Measurements from ENCODE around the gene TMEM238L. TPM values are rescaled to one million over a fixed set of nuclear protein-coding genes. Genes with fewer than 3 reads are reported as not detected.
"Not testable (repeated sequence)": the region's sequence is repeated elsewhere in the genome, so short reads cannot be mapped to it uniquely, and the experiment has no call there.

The TMEM238L gene
- total RNA-seq (not detected), polyA plus RNA-seq (under 1 TPM in 1 of 3 donors, not detected in 2; 0.65 TPM), total RNA-seq (0 reads per million in 6 experiments)

GRCh38 chr17:10803830-10804475 is at the start of gene TMEM238L:
TMEM238L (minus strand) TSS chr17:10804099; CDS start chr17:10803963, 136 bp downstream.
- H3K9me3 Mint-ChIP-seq, result no peaks in the 10 kb centered on the region
- H3K4me3 Mint-ChIP-seq, result no peak within 1 kb of the TSS
- no peaks in the 10 kb centered on the region for H3K36me3 Mint-ChIP-seq
- no peak for ATAC-seq
- H3K27ac Mint-ChIP-seq, result peak within 1 kb of the TSS in 1 of 10 donors; percentile 75
- POLR2A ChIA-PET, result no interaction called here
- no peak for DNase-seq
- H3K4me1 Mint-ChIP-seq, result no peaks in the 10 kb centered on the region
- H3K27me3 Mint-ChIP-seq, result peaks cover 0 to 3% (median 0%) of the 10 kb centered on the region in 5 donors

- DNase-seq, H3K4me1 Mint-ChIP-seq, POLR2A ChIA-PET, H3K36me3 Mint-ChIP-seq, H3K9me3 Mint-ChIP-seq, H3K4me3 Mint-ChIP-seq, ATAC-seq: not testable (repeated sequence)
- H3K27ac Mint-ChIP-seq, result peak overlapping the region in 1 of 10 donors; percentile 68
- H3K27me3 Mint-ChIP-seq, result peaks cover 0 to 12% (median 8%) of the 10 kb centered on the region in 5 donors
Measured at GRCh38 chr17:10846636-10847035, 42.7 kb upstream of the TMEM238L start.

- Mint-ChIP-seq H3K9me3 (peaks cover 0 to 2% (median 0%) of the 10 kb centered on the region in 9 donors), H3K4me1 (peaks cover 5 to 10% (median 8%) of the 10 kb centered on the region in 4 donors), H3K4me3 (peak overlapping the region; percentile 78 to 93 (median 84)), H3K27ac (peak overlapping the region in 2 of 10 donors; percentile 60 to 66), H3K27me3 (peaks cover 0 to 12% (median 6%) of the 10 kb centered on the region in 5 donors), H3K36me3 (no peaks in the 10 kb centered on the region)
- ATAC-seq (no peak), DNase-seq (no peak)
- POLR2A ChIA-PET, result interaction anchor here (0.7 to 0.8 kb wide), 2 partner anchors 108 to 199 kb away, joined by 3 to 4 read pairs; no protein-coding TSS in a partner anchor
Measured at GRCh38 chr17:10845388-10845751, 41.5 kb upstream of the TMEM238L start.

- ATAC-seq, result peak; percentile 92 to 99
- peaks cover 0 to 2% (median 0%) of the 10 kb centered on the region in 9 donors for H3K9me3 Mint-ChIP-seq
- DNase-seq, result peak; percentile 54 to 83 (median 64)
- peaks cover 0 to 11% (median 5%) of the 10 kb centered on the region in 5 donors for H3K27me3 Mint-ChIP-seq
- POLR2A ChIA-PET, result interaction anchor here (0.8 kb wide), 1 partner anchor 198 kb away, joined by 3 read pairs; no protein-coding TSS in a partner anchor
- H3K36me3 Mint-ChIP-seq, result no peaks in the 10 kb centered on the region
- peak overlapping the region; percentile 78 to 93 (median 84) for H3K4me3 Mint-ChIP-seq
- H3K27ac Mint-ChIP-seq, result peak overlapping the region in 5 of 10 donors; percentile 5 to 71 (median 60)
- H3K4me1 Mint-ChIP-seq, result peaks cover 5 to 10% (median 8%) of the 10 kb centered on the region in 4 donors
Measured at GRCh38 chr17:10844621-10845387, 40.9 kb upstream of the TMEM238L start.

- Mint-ChIP-seq H3K9me3 (peaks cover 0 to 2% (median 0%) of the 10 kb centered on the region in 9 donors), H3K36me3 (no peaks in the 10 kb centered on the region), H3K27me3 (peaks cover 0 to 5% (median 3%) of the 10 kb centered on the region in 5 donors), H3K4me3 (peak overlapping the region in 7 of 10 donors; percentile 21 to 64 (median 50)), H3K4me1 (peaks cover 5 to 10% (median 8%) of the 10 kb centered on the region in 4 donors), H3K27ac (peak overlapping the region in 1 of 10 donors; percentile 25)
- ATAC-seq (no peak), DNase-seq (no peak)
- POLR2A ChIA-PET, result no interaction called here
Measured at GRCh38 chr17:10843811-10844210, 39.9 kb upstream of the TMEM238L start.

GRCh38 chr17:10842658-10843057 is 38.8 kb upstream of the TMEM238L start:
- H3K27me3 Mint-ChIP-seq, result peaks cover 0 to 5% (median 3%) of the 10 kb centered on the region in 5 donors
- peaks cover 0 to 2% (median 0%) of the 10 kb centered on the region in 9 donors for H3K9me3 Mint-ChIP-seq
- peak overlapping the region in 1 of 10 donors; percentile 75 for H3K27ac Mint-ChIP-seq
- POLR2A ChIA-PET, result no interaction called here
- peaks cover 7 to 10% (median 8%) of the 10 kb centered on the region in 4 donors for H3K4me1 Mint-ChIP-seq
- DNase-seq, result no peak
- no peak overlapping the region for H3K4me3 Mint-ChIP-seq
- no peaks in the 10 kb centered on the region for H3K36me3 Mint-ChIP-seq
- ATAC-seq, result no peak

- ATAC-seq, result no peak
- H3K27ac Mint-ChIP-seq, result no peak overlapping the region
- H3K9me3 Mint-ChIP-seq, result no peaks in the 10 kb centered on the region
- no peaks in the 10 kb centered on the region for H3K36me3 Mint-ChIP-seq
- no peak overlapping the region for H3K4me3 Mint-ChIP-seq
- POLR2A ChIA-PET, result no interaction called here
- no peaks in the 10 kb centered on the region for H3K27me3 Mint-ChIP-seq
- peaks cover 0 to 2% (median 0%) of the 10 kb centered on the region in 4 donors for H3K4me1 Mint-ChIP-seq
- DNase-seq, result no peak
Measured at GRCh38 chr17:10838682-10839081, 34.8 kb upstream of the TMEM238L start.

- Mint-ChIP-seq H3K27me3 (no peaks in the 10 kb centered on the region), H3K4me1 (peaks cover 0 to 2% (median 0%) of the 10 kb centered on the region in 4 donors), H3K4me3 (no peak within 1 kb of the TSS), H3K9me3 (no peaks in the 10 kb centered on the region), H3K27ac (peak within 1 kb of the TSS in 2 of 10 donors; percentile 27 to 38), H3K36me3 (no peaks in the 10 kb centered on the region)
- ATAC-seq (no peak), DNase-seq (no peak)
- POLR2A ChIA-PET, result no interaction called here
Measured at GRCh38 chr17:10837921-10838320, 34.0 kb upstream of the TMEM238L start, which contains the start of gene PIRT. PIRT (minus strand) TSS chr17:10838087; CDS start chr17:10825645, 12,442 bp downstream.

- DNase-seq (no peak), ATAC-seq (no peak)
- peaks cover 0 to 2% (median 0%) of the 10 kb centered on the region in 4 donors for H3K4me1 Mint-ChIP-seq
- H3K4me3 Mint-ChIP-seq, result no peak overlapping the region
- no peaks in the 10 kb centered on the region for H3K36me3 Mint-ChIP-seq
- H3K27ac Mint-ChIP-seq, result no peak overlapping the region
- H3K9me3 Mint-ChIP-seq, result no peaks in the 10 kb centered on the region
- POLR2A ChIA-PET, result no interaction called here
- H3K27me3 Mint-ChIP-seq, result no peaks in the 10 kb centered on the region
Measured at GRCh38 chr17:10836966-10837590, 33.2 kb upstream of the TMEM238L start.

- H3K4me1 Mint-ChIP-seq, result peaks cover 0 to 2% (median 0%) of the 10 kb centered on the region in 4 donors
- POLR2A ChIA-PET, result no interaction called here
Measured at GRCh38 chr17:10836145-10836544, 32.2 kb upstream of the TMEM238L start.

GRCh38 chr17:10831696-10832095 is 27.8 kb upstream of the TMEM238L start:
- POLR2A ChIA-PET, result no interaction called here
- ATAC-seq (no peak), DNase-seq (no peak)
- H3K4me1 Mint-ChIP-seq, result no peaks in the 10 kb centered on the region
- H3K9me3 Mint-ChIP-seq, result no peaks in the 10 kb centered on the region
- H3K27ac Mint-ChIP-seq, result no peak overlapping the region
- no peak overlapping the region for H3K4me3 Mint-ChIP-seq
- peaks cover 0 to 3% (median 0%) of the 10 kb centered on the region in 5 donors for H3K27me3 Mint-ChIP-seq
- H3K36me3 Mint-ChIP-seq, result no peaks in the 10 kb centered on the region

More at GRCh38 chr17:10836145-10836544, 32.2 kb upstream of the TMEM238L start:
- Mint-ChIP-seq H3K27ac (no peak overlapping the region), H3K4me3 (no peak overlapping the region), H3K9me3 (no peaks in the 10 kb centered on the region), H3K27me3 (no peaks in the 10 kb centered on the region), H3K36me3 (no peaks in the 10 kb centered on the region)
- no peak for ATAC-seq
- DNase-seq, result no peak

- no peaks in the 10 kb centered on the region for H3K9me3 Mint-ChIP-seq
- POLR2A ChIA-PET, result no interaction called here
- no peak overlapping the region for H3K4me3 Mint-ChIP-seq
- DNase-seq (no peak), ATAC-seq (no peak)
- H3K27ac Mint-ChIP-seq, result peak overlapping the region in 2 of 10 donors; percentile 4 to 24
- peaks cover 0 to 10% (median 0%) of the 10 kb centered on the region in 5 donors for H3K27me3 Mint-ChIP-seq
- no peaks in the 10 kb centered on the region for H3K4me1 Mint-ChIP-seq
- H3K36me3 Mint-ChIP-seq, result no peaks in the 10 kb centered on the region
Measured at GRCh38 chr17:10827898-10828552, 24.1 kb upstream of the TMEM238L start.

All from naive thymus-derived CD8-positive, alpha-beta T cell (primary cell).